A673 (cell line): ENCODE data around the gene ALKBH3. TPM values are rescaled to one million over a fixed set of nuclear protein-coding genes. Genes with fewer than 3 reads are reported as not detected.

Source experiments
- BruUV-seq: library from RNA; stranded (reverse); fragments of 400-500 nt; replicated peaks from 2 replicates; lab custom pipeline; 2021; lab: Mats Ljungman, UMichigan
- CTCF ChIA-PET: fragments of 300-600 bp; sonication (Branson Sonifier 250); formaldehyde crosslinking; loops from one replicate; lab custom pipeline; 2022; ENCODE audit warnings: antibody characterized with exemption; lab: Charles Lee
- POLR2A ChIA-PET: fragments of 300-600 bp; sonication (Branson Sonifier 250); formaldehyde crosslinking; loops from one replicate; lab custom pipeline; 2022; ENCODE audit warnings: antibody characterized with exemption; ENCODE audit not compliant: low non-redundant PET; lab: Charles Lee
- DNase-seq: peaks from one replicate; pipeline ENCODE4 v3.0.0-alpha.2; 2015; ENCODE audit warnings: low spot score
- H3K27ac ChIP-seq: fragments of 200-600 bp; sonication (generic); 2 replicates; pipeline ENCODE4 v1.5.1; 2016; ENCODE audit warnings: mixed run types, low read depth, mild to moderate bottlenecking, mixed read lengths, antibody characterized with exemption, low read length; ENCODE audit not compliant: poor library complexity, severe bottlenecking
- H3K27me3 ChIP-seq: fragments of 200-600 bp; sonication (generic); replicated peaks from 2 replicates; pipeline ENCODE4 v1.6.1; 2017; ENCODE audit warnings: mixed run types, low read depth, mild to moderate bottlenecking, mixed read lengths, antibody characterized with exemption, low read length; ENCODE audit not compliant: insufficient read depth, poor library complexity
- H3K36me3 ChIP-seq: fragments of 200-600 bp; sonication (generic); 2 replicates; pipeline ENCODE4 v1.6.1; 2016; ENCODE audit warnings: mixed run types, mild to moderate bottlenecking, mixed read lengths, antibody characterized with exemption, low read length; ENCODE audit not compliant: insufficient read depth, poor library complexity, severe bottlenecking
- H3K4me1 ChIP-seq: fragments of 200-600 bp; sonication (generic); 2 replicates; pipeline ENCODE4 v1.6.1; 2017; ENCODE audit warnings: mixed run types, mild to moderate bottlenecking, mixed read lengths, antibody characterized with exemption, low read length; ENCODE audit not compliant: insufficient read depth, poor library complexity, severe bottlenecking
- H3K4me3 ChIP-seq: fragments of 200-600 bp; sonication (generic); 2 replicates; pipeline ENCODE4 v1.5.1; 2016; ENCODE audit warnings: low read depth, mixed run types, mild to moderate bottlenecking, mixed read lengths, low read length; ENCODE audit not compliant: poor library complexity, severe bottlenecking
- H3K9me3 ChIP-seq: fragments of 200-600 bp; sonication (generic); 2 replicates; pipeline ENCODE4 v1.6.1; 2016; ENCODE audit warnings: mixed run types, low read depth, mild to moderate bottlenecking, mixed read lengths, antibody characterized with exemption, low read length; ENCODE audit not compliant: poor library complexity, severe bottlenecking
- EZH2 ChIP-seq: fragments of 200-600 bp; sonication (generic); IDR thresholded peaks from 2 replicates; pipeline ENCODE4 v1.6.1; 2017; ENCODE audit warnings: borderline replicate concordance, low read depth, mild to moderate bottlenecking, mixed read lengths, antibody characterized with exemption, low read length; ENCODE audit not compliant: poor library complexity, severe bottlenecking
- intact Hi-C: fragments of 100-400 bp; cut with micrococcal nuclease; formaldehyde crosslinking; loops from one replicate; pipeline ENCODE4 v1.10.0; 2022; ENCODE audit not compliant: unreplicated experiment
- total RNA-seq: library from RNA; stranded (reverse); gene quantifications from 2 replicates; pipeline ENCODE4 v1.2.3, GENCODE V29; 2021
- TF ChIP-seq, protein P1 (sequence below): fragments of 300-800, 200-600 bp; sonication (generic); conservative IDR thresholded peaks from 2 replicates; pipeline ENCODE4 v1.5.1; 2017; ENCODE audit warnings: low read depth, mild to moderate bottlenecking, antibody characterized with exemption, low read length, moderate library complexity, mixed read lengths

The ALKBH3 gene
- total RNA-seq, 1 experiment from 2014 or later, result 96.6 TPM

DNA sequence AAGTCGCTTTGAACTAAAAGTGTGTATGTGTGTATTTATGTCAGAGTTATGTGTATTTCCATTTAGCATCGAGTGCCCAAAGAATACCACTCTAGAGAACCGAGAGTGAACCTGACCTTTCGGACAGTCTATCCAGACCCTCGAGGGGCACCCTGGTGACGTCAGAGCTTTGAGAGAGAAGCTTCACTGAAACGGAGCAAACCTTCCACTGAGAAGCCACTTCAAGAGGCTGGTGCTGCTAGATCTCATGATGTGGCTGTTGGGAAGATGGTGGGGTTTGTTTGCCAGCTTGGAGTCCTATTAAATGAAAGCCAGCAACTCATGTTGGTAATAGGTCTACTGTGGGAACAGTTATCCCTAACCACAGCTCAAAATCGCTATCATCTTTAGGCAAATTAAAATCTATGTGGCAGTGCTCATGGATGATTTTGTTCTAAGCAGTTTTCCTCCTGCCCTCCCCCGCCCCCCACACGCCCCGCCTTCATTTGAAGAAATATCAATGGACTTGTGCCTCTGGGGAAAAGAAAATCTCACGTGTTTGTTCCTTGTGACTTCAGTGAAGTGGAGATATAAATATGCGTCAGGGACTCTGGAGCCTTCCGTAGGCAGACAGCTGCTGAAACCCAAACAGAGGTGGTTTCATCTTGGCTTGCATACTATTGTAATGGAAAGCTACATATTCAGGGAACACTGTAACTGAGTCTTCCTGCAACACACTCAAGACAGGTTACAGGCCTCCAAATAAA is 39.4 kb downstream of the ALKBH3 start:
- no TSS peak for BruUV-seq
- no peak overlapping the region for H3K4me3 ChIP-seq
- peak overlapping the region; percentile 26 for H3K27ac ChIP-seq
- CTCF ChIA-PET, result interaction anchor here (0.5 kb wide), 1 partner anchor 113 kb away, joined by 5 read pairs; no protein-coding TSS in a partner anchor
- peaks cover 21% of the 10 kb centered on the region for H3K4me1 ChIP-seq
- TF ChIP-seq, protein P1, sequence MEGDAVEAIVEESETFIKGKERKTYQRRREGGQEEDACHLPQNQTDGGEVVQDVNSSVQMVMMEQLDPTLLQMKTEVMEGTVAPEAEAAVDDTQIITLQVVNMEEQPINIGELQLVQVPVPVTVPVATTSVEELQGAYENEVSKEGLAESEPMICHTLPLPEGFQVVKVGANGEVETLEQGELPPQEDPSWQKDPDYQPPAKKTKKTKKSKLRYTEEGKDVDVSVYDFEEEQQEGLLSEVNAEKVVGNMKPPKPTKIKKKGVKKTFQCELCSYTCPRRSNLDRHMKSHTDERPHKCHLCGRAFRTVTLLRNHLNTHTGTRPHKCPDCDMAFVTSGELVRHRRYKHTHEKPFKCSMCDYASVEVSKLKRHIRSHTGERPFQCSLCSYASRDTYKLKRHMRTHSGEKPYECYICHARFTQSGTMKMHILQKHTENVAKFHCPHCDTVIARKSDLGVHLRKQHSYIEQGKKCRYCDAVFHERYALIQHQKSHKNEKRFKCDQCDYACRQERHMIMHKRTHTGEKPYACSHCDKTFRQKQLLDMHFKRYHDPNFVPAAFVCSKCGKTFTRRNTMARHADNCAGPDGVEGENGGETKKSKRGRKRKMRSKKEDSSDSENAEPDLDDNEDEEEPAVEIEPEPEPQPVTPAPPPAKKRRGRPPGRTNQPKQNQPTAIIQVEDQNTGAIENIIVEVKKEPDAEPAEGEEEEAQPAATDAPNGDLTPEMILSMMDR, result no peak
- no peak for TF ChIP-seq EZH2
- peaks cover 27% of the 10 kb centered on the region for H3K36me3 ChIP-seq
- no peak for DNase-seq
- no peaks in the 10 kb centered on the region for H3K27me3 ChIP-seq
- H3K9me3 ChIP-seq, result no peaks in the 10 kb centered on the region
- POLR2A ChIA-PET, result no interaction called here
- intact Hi-C loops, result no loop called here

DNA sequence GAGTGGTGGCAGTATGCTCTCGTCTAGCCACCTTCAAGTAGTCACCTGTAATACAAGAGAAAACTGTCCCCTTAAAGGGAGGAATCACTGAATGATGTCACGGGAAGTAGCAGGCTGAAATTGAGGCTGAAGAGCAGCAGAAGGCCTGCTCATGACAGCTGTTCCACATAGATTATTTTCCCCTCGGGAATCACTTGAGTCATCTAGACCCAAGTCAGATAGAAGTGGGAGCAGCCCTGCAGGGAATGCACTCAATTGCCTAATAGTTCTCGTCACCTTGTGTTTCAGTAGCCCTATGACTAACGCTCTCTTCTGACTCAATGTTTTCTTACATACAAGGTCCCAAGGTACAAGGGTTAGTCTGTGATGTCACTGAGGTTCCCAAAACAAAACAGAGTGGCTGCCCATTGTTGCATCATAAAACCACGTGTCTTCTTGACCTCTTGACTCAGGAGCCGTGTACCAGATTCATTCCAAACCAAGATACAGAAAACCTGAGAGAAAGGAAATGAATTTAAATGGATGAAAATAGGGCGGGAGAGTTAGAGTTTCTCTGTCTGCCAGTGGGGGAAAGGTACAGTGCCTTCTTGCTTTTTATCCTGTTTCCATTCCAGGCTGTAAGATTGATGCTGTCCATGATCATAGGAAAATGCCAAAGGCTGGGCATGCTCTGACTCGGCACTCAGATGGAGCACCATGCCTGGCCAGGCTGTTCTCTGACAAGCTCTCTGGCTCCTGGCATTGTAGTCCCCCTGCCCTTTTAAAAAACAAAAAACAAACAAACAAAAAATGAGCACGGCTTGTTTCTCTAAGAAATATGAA is 40.2 kb downstream of the ALKBH3 start:
- TF ChIP-seq EZH2, result no peak
- TF ChIP-seq, protein P1, result no peak
- ChIA-PET CTCF (no interaction called here), POLR2A (no interaction called here)
- intact Hi-C loops, result no loop called here
- H3K9me3 ChIP-seq, result no peaks in the 10 kb centered on the region
- H3K27me3 ChIP-seq, result no peaks in the 10 kb centered on the region
- H3K4me3 ChIP-seq, result no peak overlapping the region
- DNase-seq, result peak; percentile 94
- H3K27ac ChIP-seq, result peak overlapping the region; percentile 26
- BruUV-seq, result no TSS peak
- peaks cover 27% of the 10 kb centered on the region for H3K36me3 ChIP-seq
- H3K4me1 ChIP-seq, result peaks cover 21% of the 10 kb centered on the region

DNA sequence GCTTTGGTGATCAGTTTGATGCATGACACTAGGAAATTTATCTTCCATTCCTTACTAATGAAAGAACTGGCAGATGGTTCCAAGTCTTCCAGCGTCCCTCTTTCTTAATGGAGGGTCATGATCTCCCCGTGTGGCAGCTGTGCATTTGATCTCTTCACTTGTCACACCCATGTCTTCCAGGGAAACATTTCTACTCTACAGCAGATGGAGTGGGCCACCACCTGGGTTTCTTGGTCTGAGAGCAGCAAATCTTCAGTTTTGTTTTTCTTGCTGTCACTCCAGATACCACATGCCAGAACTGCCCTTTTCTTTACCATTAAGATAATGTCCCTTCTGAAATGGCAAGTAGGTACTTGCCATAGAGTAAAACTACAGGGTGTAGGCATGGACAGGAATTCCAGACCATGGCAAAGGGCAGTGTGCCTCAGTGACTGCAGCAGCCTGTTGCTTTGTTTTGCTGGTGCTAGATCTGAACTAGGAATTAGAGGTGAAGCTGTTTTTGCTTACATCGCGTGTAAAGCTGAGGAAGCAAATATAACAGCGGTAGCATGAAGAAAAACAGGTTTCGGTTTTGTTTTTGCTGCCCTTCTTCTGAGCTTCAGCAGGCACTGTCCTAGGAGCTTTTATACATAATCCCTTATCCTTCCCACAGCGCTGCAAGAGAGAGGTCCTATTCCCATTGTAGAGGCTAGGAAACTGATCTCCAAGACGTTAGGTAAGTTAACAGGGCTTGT is 41.1 kb downstream of the ALKBH3 start:
- ChIA-PET CTCF (no interaction called here), POLR2A (no interaction called here)
- Histone ChIP-seq H3K36me3 (peaks cover 27% of the 10 kb centered on the region), H3K27me3 (no peaks in the 10 kb centered on the region), H3K9me3 (no peaks in the 10 kb centered on the region), H3K4me3 (no peak overlapping the region), H3K27ac (no peak overlapping the region), H3K4me1 (peaks cover 21% of the 10 kb centered on the region)
- no peak for DNase-seq
- TF ChIP-seq EZH2, result no peak
- TF ChIP-seq, protein P1, result no peak
- BruUV-seq, result no TSS peak
- intact Hi-C loops, result no loop called here
